ENCODE results near the gene MYRF. TPM values are rescaled to one million over a fixed set of nuclear protein-coding genes. Genes with fewer than 3 reads are reported as not detected.

MYRF gene
- total and polyA plus RNA-seq, 2 of the 4 experiments (the other 2 are of a cell fraction), result 1.6 to 10.7 TPM

DNA sequence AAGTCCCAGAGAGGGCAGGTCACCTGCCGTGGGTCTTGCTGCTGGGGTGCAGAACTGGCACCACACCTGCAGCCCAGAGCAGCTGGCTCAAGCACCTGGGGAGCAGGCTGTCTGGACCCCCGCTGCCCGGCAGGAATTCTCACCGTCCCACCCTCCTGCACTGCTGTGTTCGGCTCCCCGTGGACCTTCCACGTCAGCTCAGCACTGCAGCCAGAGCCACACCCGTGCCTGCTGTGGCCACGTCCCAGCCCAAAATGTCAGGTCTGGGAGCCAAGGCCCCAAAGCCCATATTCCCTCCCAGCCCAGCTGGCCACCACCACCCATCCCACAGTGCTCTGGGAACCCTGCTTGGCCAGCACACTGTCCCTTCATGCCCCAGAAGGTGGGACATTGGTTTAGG, 28.0 kb upstream of the MYRF start:
- no peak overlapping the region for H3K18ac ChIP-seq (ENCODE audit: low read depth, low read length)
- intact Hi-C loops (cut with micrococcal nuclease) (no loop called here), dilution Hi-C loops (cut with HindIII; ENCODE audit: low sequenced_read_pairs, unreplicated experiment) (no loop called here), in situ Hi-C loops (cut with MboI; ENCODE audit: low sequenced_read_pairs) (no loop called here)
- BruUV-seq (replicated peaks), result no TSS peak
- no peak overlapping the region for H2AFZ ChIP-seq (replicated peaks; ENCODE audit: low read length, poor library complexity)
- H3K4ac ChIP-seq (ENCODE audit: low read depth, low read length), result no peak overlapping the region
- no peak overlapping the region for H3K4me3 ChIP-seq (ENCODE audit: insufficient read depth, low read depth, low read length)
- no peak overlapping the region for H2AK5ac ChIP-seq (ENCODE audit: low read depth, low read length)
- no peak overlapping the region for H2AK9ac ChIP-seq (replicated peaks; ENCODE audit: low read depth, low read length, poor library complexity)
- no peak overlapping the region for H4K5ac ChIP-seq (ENCODE audit: low read depth, low read length)
- H3K4me1 ChIP-seq (ENCODE audit: control insufficient read depth, insufficient read depth, low read length), result peaks cover 3% of the 10 kb centered on the region; the same call in 1 of the 2 replicates
- no peak overlapping the region for H2BK5ac ChIP-seq (ENCODE audit: low read depth, low read length, poor library complexity, severe bottlenecking)
- H3K14ac ChIP-seq (replicated peaks; ENCODE audit: low read depth, low read length), result no peak overlapping the region
- no peak overlapping the region for H4K8ac ChIP-seq (ENCODE audit: low read depth in 2 of 2, low read length in 2 of 2)
- peaks cover 1% of the 10 kb centered on the region; the same call in 1 of the 2 replicates for H3K9me1 ChIP-seq (ENCODE audit: insufficient read depth, low read length)
- no peaks in the 10 kb centered on the region for H4K20me1 ChIP-seq (ENCODE audit: insufficient read depth, low read length)
- TF ChIP-seq BHLHE40 (IDR thresholded peaks at IDR 0.05; ENCODE audit: low read depth, low read length), result no peak
- TF ChIP-seq MAZ (IDR thresholded peaks at IDR 0.05; ENCODE audit: borderline replicate concordance, low read depth, low read length), result no peak
- no peak for TF ChIP-seq POLR2A (IDR thresholded peaks at IDR 0.05; ENCODE audit: low read depth, low read length)
- no peak for TF ChIP-seq RFX5 (IDR thresholded peaks at IDR 0.05; ENCODE audit: low read depth, low read length)
- no peak for TF ChIP-seq MXI1 (IDR thresholded peaks at IDR 0.05; ENCODE audit: borderline replicate concordance, low read depth, low read length)
- no peak for TF ChIP-seq MAFK (IDR thresholded peaks at IDR 0.05; ENCODE audit: low read depth, low read length)
- TF ChIP-seq, protein P1, sequence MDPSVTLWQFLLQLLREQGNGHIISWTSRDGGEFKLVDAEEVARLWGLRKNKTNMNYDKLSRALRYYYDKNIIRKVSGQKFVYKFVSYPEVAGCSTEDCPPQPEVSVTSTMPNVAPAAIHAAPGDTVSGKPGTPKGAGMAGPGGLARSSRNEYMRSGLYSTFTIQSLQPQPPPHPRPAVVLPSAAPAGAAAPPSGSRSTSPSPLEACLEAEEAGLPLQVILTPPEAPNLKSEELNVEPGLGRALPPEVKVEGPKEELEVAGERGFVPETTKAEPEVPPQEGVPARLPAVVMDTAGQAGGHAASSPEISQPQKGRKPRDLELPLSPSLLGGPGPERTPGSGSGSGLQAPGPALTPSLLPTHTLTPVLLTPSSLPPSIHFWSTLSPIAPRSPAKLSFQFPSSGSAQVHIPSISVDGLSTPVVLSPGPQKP (IDR thresholded peaks at IDR 0.05; ENCODE audit: borderline replicate concordance, low read depth, low read length), result no peak
- TF ChIP-seq RAD21 (IDR thresholded peaks at IDR 0.05; ENCODE audit: low read length), result no peak
- TF ChIP-seq, protein P2, sequence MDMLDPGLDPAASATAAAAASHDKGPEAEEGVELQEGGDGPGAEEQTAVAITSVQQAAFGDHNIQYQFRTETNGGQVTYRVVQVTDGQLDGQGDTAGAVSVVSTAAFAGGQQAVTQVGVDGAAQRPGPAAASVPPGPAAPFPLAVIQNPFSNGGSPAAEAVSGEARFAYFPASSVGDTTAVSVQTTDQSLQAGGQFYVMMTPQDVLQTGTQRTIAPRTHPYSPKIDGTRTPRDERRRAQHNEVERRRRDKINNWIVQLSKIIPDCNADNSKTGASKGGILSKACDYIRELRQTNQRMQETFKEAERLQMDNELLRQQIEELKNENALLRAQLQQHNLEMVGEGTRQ (IDR thresholded peaks at IDR 0.05; ENCODE audit: low read depth, low read length), result no peak
- no peak for TF ChIP-seq CHD1 (IDR thresholded peaks at IDR 0.05; ENCODE audit: low read depth, low read length)
- no peak for TF ChIP-seq SMC3 (IDR thresholded peaks at IDR 0.05; ENCODE audit: low read depth, low read length)
- no peak for TF ChIP-seq CEBPB (IDR thresholded peaks at IDR 0.05; ENCODE audit: low read depth, low read length)
- WGBS, 2 experiments (ENCODE audit: extremely low coverage in 2 of 2, insufficient read length in 1 of 2), result 95% methylated on average over 4 of the region's 9 CpGs; no CpG with 5 or more reads in 1 of the 2 experiments
- no peaks in the 10 kb centered on the region for H3K9me3 ChIP-seq (ENCODE audit: control insufficient read depth, insufficient read depth, low read length)
- H3K56ac ChIP-seq (ENCODE audit: extremely low read depth, insufficient read depth, low read length), result no peak overlapping the region
- ATAC-seq (ENCODE audit: low read depth), result no peak
- no peak overlapping the region for H3K27ac ChIP-seq (ENCODE audit: insufficient read depth, low read length)
- no peak overlapping the region for H2BK120ac ChIP-seq (ENCODE audit: low read depth, low read length)
- H3K9ac ChIP-seq (ENCODE audit: low read depth, low read length), result no peak overlapping the region
- no peak overlapping the region for H2BK15ac ChIP-seq (ENCODE audit: low read depth, low read length)
- peaks cover 0 to 2% of the 10 kb centered on the region in 2 experiments; a peak in 2 of 4 replicates for H3K79me1 ChIP-seq (ENCODE audit: low read depth in 1 of 2, low read length in 2 of 2)
- H4K91ac ChIP-seq (ENCODE audit: insufficient read depth, low read depth, low read length), result no peak overlapping the region
- CTCF ChIA-PET, result interaction anchor here (1.7 kb wide), 1 partner anchor 9 kb away, joined by 9 read pairs; no protein-coding TSS in a partner anchor
- H3K4me2 ChIP-seq (ENCODE audit: low read depth, low read length), result no peak overlapping the region
- no peaks in the 10 kb centered on the region for H3K27me3 ChIP-seq (ENCODE audit: control insufficient read depth, insufficient read depth, low read length)
- H2BK20ac ChIP-seq (ENCODE audit: low read depth, low read length), result no peak overlapping the region
- peaks cover 18% of the 10 kb centered on the region; the same call in 1 of the 2 replicates for H3K36me3 ChIP-seq (ENCODE audit: control insufficient read depth, insufficient read depth, low read length)
- DNase-seq, result no peak
- no peak overlapping the region for H3K23ac ChIP-seq (ENCODE audit: low read depth, low read length)
- POLR2A ChIA-PET (ENCODE audit: unreplicated experiment), result no interaction called here
